Measurements from ENCODE around the gene FEN1. TPM values are rescaled to one million over a fixed set of nuclear protein-coding genes. Genes with fewer than 3 reads are reported as not detected.
A peak's percentile ranks its signal among the peaks of the same experiment; 100 is the strongest.

The FEN1 gene
- 10 to 100 TPM; 14.4 to 67.9 TPM for total RNA-seq

- Histone ChIP-seq H3K27me3 (no peaks in the 10 kb centered on the region), H3K9me3 (no peaks in the 10 kb centered on the region), H3K9ac (ENCODE audit: low read depth in 2 of 2, low read length in 2 of 2) (peak within 1 kb of the TSS; percentile 83 to 94), H3K4me3 (peak within 1 kb of the TSS; percentile 77), H3K27ac (peak within 1 kb of the TSS; percentile 89), H3K4me1 (peaks cover 8% of the 10 kb centered on the region), H3K36me3 (no peaks in the 10 kb centered on the region)
- DNase-seq: peak; percentile 89
- intact Hi-C loops (cut with DNase I): no loop called here
- TF ChIP-seq CTCF (IDR thresholded peaks at IDR 0.05): no peak
These were observed at the start of gene FEN1, which contains the start of gene TMEM258 for GRCh38 chr11:61792310-61793082. FEN1 (plus strand) TSS chr11:61792911; CDS start chr11:61795362, 2,451 bp downstream. TMEM258 (minus strand) TSS chr11:61792599; CDS start chr11:61792558, 41 bp downstream.

- Histone ChIP-seq H3K27me3 (no peaks in the 10 kb centered on the region), H3K4me1 (no peaks in the 10 kb centered on the region)
These were observed 49.1 kb upstream of the FEN1 start for GRCh38 chr11:61743486-61744095.

GRCh38 chr11:61744181-61744580, 48.5 kb upstream of the FEN1 start:
- Histone ChIP-seq H3K9ac (ENCODE audit: low read depth in 2 of 2, low read length in 2 of 2) (no peak overlapping the region), H3K9me3 (no peaks in the 10 kb centered on the region), H3K27me3 (no peaks in the 10 kb centered on the region), H3K27ac (no peak overlapping the region), H3K4me1 (no peaks in the 10 kb centered on the region), H3K4me3 (no peak overlapping the region), H3K36me3 (no peaks in the 10 kb centered on the region)
- intact Hi-C loops (cut with DNase I): no loop called here
- TF ChIP-seq CTCF (IDR thresholded peaks at IDR 0.05): no peak
- no peak for DNase-seq

More at GRCh38 chr11:61743486-61744095, 49.1 kb upstream of the FEN1 start:
- H3K4me3 ChIP-seq: no peak overlapping the region
- intact Hi-C loops (cut with DNase I): no loop called here
- no peak overlapping the region for H3K9ac ChIP-seq (ENCODE audit: low read depth in 2 of 2, low read length in 2 of 2)
- no peaks in the 10 kb centered on the region for H3K36me3 ChIP-seq
- TF ChIP-seq CTCF (IDR thresholded peaks at IDR 0.05): no peak
- no peak for DNase-seq
- no peak overlapping the region for H3K27ac ChIP-seq
- no peaks in the 10 kb centered on the region for H3K9me3 ChIP-seq

- H3K36me3 ChIP-seq: no peaks in the 10 kb centered on the region
- no peaks in the 10 kb centered on the region for H3K4me1 ChIP-seq
- H3K27me3 ChIP-seq: no peaks in the 10 kb centered on the region
- intact Hi-C loops (cut with DNase I): no loop called here
- TF ChIP-seq CTCF (IDR thresholded peaks at IDR 0.05): no peak
- no peak for DNase-seq
- H3K9ac ChIP-seq (ENCODE audit: low read depth in 2 of 2, low read length in 2 of 2): no peak overlapping the region
- no peak overlapping the region for H3K27ac ChIP-seq
- H3K9me3 ChIP-seq: no peaks in the 10 kb centered on the region
- H3K4me3 ChIP-seq: no peak overlapping the region
These were observed 48.0 kb upstream of the FEN1 start for GRCh38 chr11:61744609-61745156.

GRCh38 chr11:61745781-61746441, 46.8 kb upstream of the FEN1 start:
- no peak for DNase-seq
- no peak overlapping the region for H3K9ac ChIP-seq (ENCODE audit: low read depth in 2 of 2, low read length in 2 of 2)
- H3K27ac ChIP-seq: no peak overlapping the region
- TF ChIP-seq CTCF (IDR thresholded peaks at IDR 0.05): no peak
- no peaks in the 10 kb centered on the region for H3K36me3 ChIP-seq
- no peaks in the 10 kb centered on the region for H3K27me3 ChIP-seq
- no peak overlapping the region for H3K4me3 ChIP-seq
- no peaks in the 10 kb centered on the region for H3K9me3 ChIP-seq
- no peaks in the 10 kb centered on the region for H3K4me1 ChIP-seq
- intact Hi-C loops (cut with DNase I): no loop called here

All from colonic mucosa (tissue), 4 donors.